Parathyroid adenoma (tissue), 2 donors: Measurements from ENCODE around the gene FAM83C.

ENCODE experiments used
- H2AFZ ChIP-seq: fragments of 300-600 bp; sonication (generic); one replicate; pipeline ENCODE4 v1.7.0; 2017; ENCODE audit warnings: antibody characterized with exemption, mild to moderate bottlenecking
- H3K27ac ChIP-seq: fragments of 300-600 bp; sonication (generic); one replicate; pipeline ENCODE4 v1.7.0; 2017
- H3K27me3 ChIP-seq: fragments of 300-600 bp; sonication (generic); one replicate; pipeline ENCODE4 v1.7.0; 2017; ENCODE audit warnings: low read length; ENCODE audit not compliant: control insufficient read depth, insufficient read depth
- H3K36me3 ChIP-seq: fragments of 300-600 bp; sonication (generic); one replicate; pipeline ENCODE4 v1.7.0; 2017; ENCODE audit warnings: low read length; ENCODE audit not compliant: control insufficient read depth, insufficient read depth
- H3K4me1 ChIP-seq: fragments of 300-600 bp; sonication (generic); one replicate; pipeline ENCODE4 v1.7.0; 2017; ENCODE audit warnings: control low read depth
- H3K4me2 ChIP-seq: fragments of 300-600 bp; sonication (generic); one replicate; pipeline ENCODE4 v1.7.0; 2017; ENCODE audit warnings: low read length
- H3K4me3 ChIP-seq: fragments of 300-600 bp; sonication (generic); one replicate; pipeline ENCODE4 v1.7.0; 2017; ENCODE audit warnings: low read depth, low read length
- H3K79me2 ChIP-seq: fragments of 300-600 bp; sonication (generic); one replicate; pipeline ENCODE4 v1.7.0; 2017; ENCODE audit warnings: control low read depth
- H3K9ac ChIP-seq: fragments of 300-600 bp; sonication (generic); one replicate; pipeline ENCODE4 v1.7.0; 2017; ENCODE audit warnings: mild to moderate bottlenecking
- H3K9me3 ChIP-seq: fragments of 300-600 bp; sonication (generic); one replicate; pipeline ENCODE4 v1.7.0; 2017; ENCODE audit warnings: low read length; ENCODE audit not compliant: control insufficient read depth
- TF ChIP-seq, protein P1 (sequence below): fragments of 300-600 bp; sonication (generic); IDR thresholded peaks from one replicate; pipeline ENCODE4 v1.7.0; 2017; ENCODE audit warnings: antibody characterized with exemption, mild to moderate bottlenecking
- donor health status: primary hyperparathyroidism.

The FAM83C gene

DNA sequence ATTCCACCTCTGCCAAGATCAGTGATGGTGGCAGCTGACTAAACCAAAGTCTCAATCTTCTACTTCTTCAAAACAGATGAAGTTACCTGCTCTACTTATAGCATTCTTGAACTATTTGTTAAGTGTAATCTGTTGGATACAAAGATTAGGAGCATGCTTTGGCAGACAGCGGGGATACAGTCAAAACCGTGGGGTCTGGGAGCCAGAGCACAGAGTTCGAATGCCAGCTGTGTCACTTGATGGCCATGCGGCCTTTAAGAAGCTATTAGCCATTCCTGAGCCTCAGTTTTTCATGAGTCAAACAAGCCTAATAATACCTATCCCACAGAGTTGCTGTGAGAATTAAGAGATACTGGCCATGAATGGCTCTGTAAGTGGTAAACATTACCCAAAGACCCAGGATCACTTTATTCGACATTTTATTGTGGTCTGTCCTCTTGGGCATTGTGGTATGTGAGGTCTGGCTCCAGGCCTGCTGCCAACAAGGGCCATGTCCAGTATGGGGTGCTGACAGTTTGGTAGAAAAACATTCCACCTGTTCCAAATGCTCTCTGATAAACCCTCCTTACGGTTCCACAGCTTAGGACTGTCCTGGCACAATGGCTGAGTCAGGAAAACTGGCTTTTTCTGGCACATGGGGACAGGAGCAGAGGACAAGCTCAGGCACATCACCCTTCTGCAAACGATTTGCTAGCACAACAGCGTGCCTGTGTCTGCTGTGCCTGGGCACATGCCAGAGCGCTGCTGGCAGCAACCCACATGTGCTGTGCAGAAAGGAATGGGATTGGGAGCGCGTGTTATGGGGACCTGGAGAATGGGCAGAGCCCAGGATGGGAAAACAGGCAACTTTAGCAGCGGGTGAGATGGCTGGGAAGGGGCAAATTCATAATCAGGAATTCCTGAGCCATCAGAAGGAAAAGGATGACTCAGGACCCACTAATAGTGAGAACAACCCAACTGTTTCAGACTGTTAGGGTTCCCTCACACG, 15.7 kb upstream of the FAM83C start:
- no peak overlapping the region for H3K9ac ChIP-seq
- H3K4me3 ChIP-seq = no peak overlapping the region
- H2AFZ ChIP-seq = no peak overlapping the region
- H3K27me3 ChIP-seq = no peaks in the 10 kb centered on the region
- no peak overlapping the region for H3K27ac ChIP-seq
- TF ChIP-seq, protein P1, sequence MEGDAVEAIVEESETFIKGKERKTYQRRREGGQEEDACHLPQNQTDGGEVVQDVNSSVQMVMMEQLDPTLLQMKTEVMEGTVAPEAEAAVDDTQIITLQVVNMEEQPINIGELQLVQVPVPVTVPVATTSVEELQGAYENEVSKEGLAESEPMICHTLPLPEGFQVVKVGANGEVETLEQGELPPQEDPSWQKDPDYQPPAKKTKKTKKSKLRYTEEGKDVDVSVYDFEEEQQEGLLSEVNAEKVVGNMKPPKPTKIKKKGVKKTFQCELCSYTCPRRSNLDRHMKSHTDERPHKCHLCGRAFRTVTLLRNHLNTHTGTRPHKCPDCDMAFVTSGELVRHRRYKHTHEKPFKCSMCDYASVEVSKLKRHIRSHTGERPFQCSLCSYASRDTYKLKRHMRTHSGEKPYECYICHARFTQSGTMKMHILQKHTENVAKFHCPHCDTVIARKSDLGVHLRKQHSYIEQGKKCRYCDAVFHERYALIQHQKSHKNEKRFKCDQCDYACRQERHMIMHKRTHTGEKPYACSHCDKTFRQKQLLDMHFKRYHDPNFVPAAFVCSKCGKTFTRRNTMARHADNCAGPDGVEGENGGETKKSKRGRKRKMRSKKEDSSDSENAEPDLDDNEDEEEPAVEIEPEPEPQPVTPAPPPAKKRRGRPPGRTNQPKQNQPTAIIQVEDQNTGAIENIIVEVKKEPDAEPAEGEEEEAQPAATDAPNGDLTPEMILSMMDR = no peak
- H3K36me3 ChIP-seq = no peaks in the 10 kb centered on the region
- H3K79me2 ChIP-seq = no peaks in the 10 kb centered on the region
- H3K9me3 ChIP-seq = no peaks in the 10 kb centered on the region
- no peak overlapping the region for H3K4me2 ChIP-seq
- H3K4me1 ChIP-seq = no peaks in the 10 kb centered on the region

- no peak overlapping the region for H3K4me3 ChIP-seq
- no peaks in the 10 kb centered on the region for H3K79me2 ChIP-seq
- H3K9me3 ChIP-seq = no peaks in the 10 kb centered on the region
- no peak overlapping the region for H3K9ac ChIP-seq
- TF ChIP-seq, protein P1 = peak; percentile 67
- H3K36me3 ChIP-seq = no peaks in the 10 kb centered on the region
- no peak overlapping the region for H3K4me2 ChIP-seq
- H3K27me3 ChIP-seq = no peaks in the 10 kb centered on the region
- no peak overlapping the region for H3K27ac ChIP-seq
- H3K4me1 ChIP-seq = no peaks in the 10 kb centered on the region
- H2AFZ ChIP-seq = no peak overlapping the region
Measured at GRCh38 chr20:35306931-35307517, 14.8 kb upstream of the FAM83C start.

DNA sequence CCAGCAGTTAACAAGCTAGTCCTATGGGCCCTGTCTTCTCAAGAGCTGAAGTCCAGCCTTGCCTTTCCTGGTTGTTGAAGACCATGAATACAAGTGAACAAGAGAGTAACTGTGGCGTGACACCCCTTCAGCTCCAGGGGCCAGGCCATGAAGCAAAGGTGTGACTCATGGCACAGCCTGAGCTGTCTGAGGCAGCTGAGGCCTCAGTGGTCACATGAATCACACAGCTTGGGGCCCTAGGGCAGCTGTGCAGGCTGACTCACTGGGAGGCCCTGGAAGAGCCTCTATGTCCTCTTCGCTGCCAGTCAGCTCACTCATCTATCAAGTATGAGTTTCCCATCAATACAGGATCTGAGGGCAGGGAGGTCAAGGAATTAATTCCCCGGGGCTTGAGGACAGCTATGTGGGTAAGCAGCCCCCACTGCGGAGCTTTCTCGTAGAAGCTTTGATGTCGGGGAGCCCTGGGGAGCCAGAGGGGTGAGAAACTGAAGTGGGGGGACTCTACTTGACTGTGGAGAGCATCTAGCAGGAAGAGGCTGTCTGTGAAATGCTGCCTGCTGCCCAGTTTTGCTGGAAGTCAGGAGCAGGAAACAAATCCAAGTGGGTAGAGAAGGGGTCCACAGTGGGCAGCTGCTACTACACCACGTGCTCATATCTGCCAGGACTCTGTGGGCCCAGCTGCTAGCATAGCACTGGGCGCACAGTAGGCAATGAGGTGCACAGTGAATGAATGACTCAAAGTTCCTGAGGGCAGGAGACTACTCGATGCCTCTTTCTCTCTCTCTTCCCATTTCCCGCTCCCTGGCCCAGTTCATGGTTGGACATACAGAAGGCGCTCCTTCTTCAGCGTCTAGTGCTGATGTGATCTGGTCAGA, 13.7 kb upstream of the FAM83C start:
- no peak overlapping the region for H3K4me2 ChIP-seq
- no peak overlapping the region for H3K9ac ChIP-seq
- H3K27ac ChIP-seq = no peak overlapping the region
- H3K4me3 ChIP-seq = no peak overlapping the region
- H3K79me2 ChIP-seq = no peaks in the 10 kb centered on the region
- no peaks in the 10 kb centered on the region for H3K36me3 ChIP-seq
- no peaks in the 10 kb centered on the region for H3K27me3 ChIP-seq
- H3K9me3 ChIP-seq = no peaks in the 10 kb centered on the region
- H3K4me1 ChIP-seq = no peaks in the 10 kb centered on the region
- no peak overlapping the region for H2AFZ ChIP-seq
- TF ChIP-seq, protein P1 = no peak

- Histone ChIP-seq H3K9ac (no peak overlapping the region), H3K9me3 (no peaks in the 10 kb centered on the region), H3K4me3 (no peak overlapping the region), H3K27me3 (no peaks in the 10 kb centered on the region), H3K79me2 (no peaks in the 10 kb centered on the region), H3K4me1 (no peaks in the 10 kb centered on the region), H2AFZ (no peak overlapping the region), H3K4me2 (no peak overlapping the region), H3K27ac (no peak overlapping the region), H3K36me3 (no peaks in the 10 kb centered on the region)
- TF ChIP-seq, protein P1 = no peak
Measured at GRCh38 chr20:35304956-35305355, 12.7 kb upstream of the FAM83C start.
